Endodermal cell (in vitro differentiated cells): ENCODE measurements around the gene IZUMO1R. TPM values are rescaled to one million over a fixed set of nuclear protein-coding genes. Genes with fewer than 3 reads are reported as not detected.

Source experiments
- DNase-seq: peaks from one replicate; pipeline ENCODE4 v3.0.0-alpha.2; 2017
- H3K27ac ChIP-seq: 2 replicates; pipeline ENCODE4 v1.5.1; 2013; ENCODE audit warnings: mild to moderate bottlenecking, low read depth, low read length, moderate library complexity
- H3K27me3 ChIP-seq: 2 replicates; pipeline ENCODE4 v1.6.1; 2013; ENCODE audit warnings: mild to moderate bottlenecking, low read length, moderate library complexity; ENCODE audit not compliant: insufficient read depth, control insufficient read depth, poor library complexity, severe bottlenecking
- H3K36me3 ChIP-seq: 2 replicates; pipeline ENCODE4 v1.7.0; 2013; ENCODE audit warnings: mild to moderate bottlenecking, low read length, moderate library complexity; ENCODE audit not compliant: control insufficient read depth, insufficient read depth
- H3K4me1 ChIP-seq: one replicate; pipeline ENCODE4 v1.7.0; 2013; ENCODE audit warnings: low read length; ENCODE audit not compliant: control insufficient read depth, insufficient read depth
- H3K4me3 ChIP-seq: 2 replicates; pipeline ENCODE4 v1.5.1; 2013; ENCODE audit warnings: mild to moderate bottlenecking, low read length, moderate library complexity
- H3K9ac ChIP-seq: 2 replicates; pipeline ENCODE4 v1.6.1; 2013; ENCODE audit warnings: mild to moderate bottlenecking, low read length, moderate library complexity; ENCODE audit not compliant: poor library complexity, severe bottlenecking; ENCODE audit errors: extremely low read depth
- H3K9me3 ChIP-seq: 2 replicates; pipeline ENCODE4 v1.6.1; 2013; ENCODE audit warnings: mild to moderate bottlenecking, low read length, moderate library complexity; ENCODE audit not compliant: control insufficient read depth
- H3K27ac Mint-ChIP-seq: 2 replicates; pipeline ENCODE4 v1.8.0; 2020; ENCODE audit warnings: mixed read lengths
- H3K27me3 Mint-ChIP-seq: 2 replicates; pipeline ENCODE4 v1.8.0; 2021; ENCODE audit warnings: mild to moderate bottlenecking, mixed read lengths; ENCODE audit not compliant: insufficient read depth
- H3K36me3 Mint-ChIP-seq: 2 replicates; pipeline ENCODE4 v1.8.0; 2020; ENCODE audit warnings: low read depth, mixed read lengths
- H3K4me1 Mint-ChIP-seq: 2 replicates; pipeline ENCODE4 v1.8.0; 2020; ENCODE audit warnings: mixed read lengths
- H3K4me3 Mint-ChIP-seq: 2 replicates; pipeline ENCODE4 v1.8.0; 2020; ENCODE audit warnings: mild to moderate bottlenecking, moderate library complexity, mixed read lengths
- H3K9me3 Mint-ChIP-seq: 2 replicates; pipeline ENCODE4 v1.8.0; 2020; ENCODE audit warnings: mild to moderate bottlenecking, mixed read lengths
- CTCF ChIP-seq: fragments of 200-600 bp; sonication (generic); conservative IDR thresholded peaks from 2 replicates; pipeline ENCODE4 v1.5.0; 2021; ENCODE audit warnings: antibody characterized with exemption, mild to moderate bottlenecking
- WGBS, 2 experiments: methylation state at CpG; one replicate each; pipeline versions ENCODE4 v1.1.5 to v1.1.7; 2013; ENCODE audit warnings: missing lambda C conversion rate in 2 of 2, mixed read lengths in 1 of 2; ENCODE audit not compliant: insufficient coverage in 1 of 2, insufficient read length in 1 of 2; 5-methylcytosine and 5-hydroxymethylcytosine counted together
- total RNA-seq, 2 donors: library from RNA; stranded (reverse); fragmentation: NEBNext Ultra II Directional in 1 of 2; extraction: Animal tissue kit (Norgen Biotek cat#: 25700) in 1 of 2; gene quantifications; 2 replicates in 1 of 2; 3 replicates in 1 of 2; pipeline ENCODE4 v1.2.1, GENCODE V29; 2021

The IZUMO1R gene
- total RNA-seq, 2 donors from 2014 or later, result not detected

DNA sequence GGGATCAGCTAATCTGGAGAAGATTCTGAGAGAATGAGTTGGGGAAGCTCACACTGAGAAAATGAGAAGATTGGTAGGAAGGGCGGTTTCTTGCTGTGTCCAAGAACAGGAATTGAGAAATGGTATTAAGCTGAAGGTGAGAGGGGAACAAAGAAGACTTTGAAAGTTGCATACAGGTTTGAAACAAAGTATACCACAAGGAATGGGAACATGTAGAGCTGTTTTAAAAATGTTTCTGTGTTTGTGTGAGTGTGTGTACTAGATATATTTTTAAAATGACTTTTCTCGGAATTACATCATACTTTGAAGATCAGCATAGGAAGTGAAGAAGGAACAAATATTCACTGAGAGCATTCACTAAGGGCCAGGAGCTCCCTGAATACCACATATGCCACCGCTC lies 24.4 kb upstream of the IZUMO1R start:
- Mint-ChIP-seq H3K27ac (no peak overlapping the region), H3K4me3 (no peak overlapping the region), H3K36me3 (no peaks in the 10 kb centered on the region), H3K4me1 (no peaks in the 10 kb centered on the region), H3K27me3 (no peaks in the 10 kb centered on the region), H3K9me3 (no peaks in the 10 kb centered on the region)
- Histone ChIP-seq H3K36me3 (no peaks in the 10 kb centered on the region), H3K9ac (no peak overlapping the region), H3K27ac (no peak overlapping the region), H3K9me3 (no peaks in the 10 kb centered on the region), H3K4me1 (peaks cover 5% of the 10 kb centered on the region), H3K4me3 (no peak overlapping the region), H3K27me3 (no peaks in the 10 kb centered on the region)
- WGBS, 2 experiments, result 95% methylated on average over 2 to 3 of the region's 3 CpGs
- TF ChIP-seq CTCF, result no peak
- DNase-seq, result no peak

GRCh38 chr11:94281324-94281723 lies 23.1 kb upstream of the IZUMO1R start:
- no peaks in the 10 kb centered on the region for H3K9me3 ChIP-seq
- no peak for DNase-seq
- Mint-ChIP-seq H3K4me3 (no peak overlapping the region), H3K27ac (no peak overlapping the region), H3K4me1 (no peaks in the 10 kb centered on the region), H3K36me3 (no peaks in the 10 kb centered on the region), H3K9me3 (no peaks in the 10 kb centered on the region), H3K27me3 (no peaks in the 10 kb centered on the region)
- 95 to 100% methylated on average over 1 to 2 of the region's 2 CpGs for WGBS, 2 experiments
- no peak overlapping the region for H3K9ac ChIP-seq
- no peak for TF ChIP-seq CTCF
- no peak overlapping the region for H3K27ac ChIP-seq
- no peaks in the 10 kb centered on the region for H3K4me1 ChIP-seq
- no peaks in the 10 kb centered on the region for H3K36me3 ChIP-seq
- no peaks in the 10 kb centered on the region for H3K27me3 ChIP-seq
- no peak overlapping the region for H3K4me3 ChIP-seq

DNA sequence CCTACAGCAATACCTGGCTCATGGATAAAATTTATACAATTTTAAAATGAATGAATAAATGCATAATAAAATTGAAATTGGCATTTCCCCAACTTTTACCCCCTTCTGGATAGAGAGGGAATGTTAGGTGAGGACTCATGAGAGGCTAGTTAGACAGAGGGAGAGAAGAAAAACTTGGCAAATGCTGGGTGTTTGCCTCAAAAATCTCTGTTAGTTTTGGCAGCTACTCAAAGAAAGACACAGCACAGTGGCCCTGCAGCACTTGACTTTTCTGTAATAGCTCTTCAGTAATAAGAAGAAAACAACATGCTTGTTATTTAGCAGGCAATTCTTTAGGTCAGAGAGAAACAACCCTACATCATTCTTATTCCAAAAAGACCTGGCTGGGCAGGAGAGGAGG lies 20.7 kb upstream of the IZUMO1R start:
- no peak for TF ChIP-seq CTCF
- no peak overlapping the region for H3K9ac ChIP-seq
- H3K9me3 Mint-ChIP-seq, result no peaks in the 10 kb centered on the region
- no peaks in the 10 kb centered on the region for H3K4me1 Mint-ChIP-seq
- H3K4me3 Mint-ChIP-seq, result no peak overlapping the region
- H3K27ac Mint-ChIP-seq, result no peak overlapping the region
- H3K4me1 ChIP-seq, result no peaks in the 10 kb centered on the region
- H3K27ac ChIP-seq, result no peak overlapping the region
- H3K9me3 ChIP-seq, result no peaks in the 10 kb centered on the region
- H3K4me3 ChIP-seq, result no peak overlapping the region
- DNase-seq, result no peak
- H3K36me3 Mint-ChIP-seq, result no peaks in the 10 kb centered on the region
- H3K36me3 ChIP-seq, result no peaks in the 10 kb centered on the region
- no peaks in the 10 kb centered on the region for H3K27me3 Mint-ChIP-seq
- H3K27me3 ChIP-seq, result no peaks in the 10 kb centered on the region
